Vagina (tissue), 2 donors: ENCODE data around the gene ZNF79. TPM values are rescaled to one million over a fixed set of nuclear protein-coding genes. Genes with fewer than 3 reads are reported as not detected.

ENCODE experiments used
- DNase-seq, 2 donors: peaks; one replicate each; pipeline ENCODE4 v3.0.0-alpha.2; 2017; ENCODE audit errors: extremely low spot score in 2 of 2
- H3K27ac ChIP-seq: fragments of 200-600 bp; sonication (generic); one replicate; pipeline ENCODE4 v1.5.1; 2019
- H3K27me3 ChIP-seq: fragments of 200-600 bp; sonication (generic); one replicate; pipeline ENCODE4 v1.5.1; 2019
- H3K36me3 ChIP-seq, 2 donors: fragments of 200-600 bp; sonication (generic); one replicate each; pipeline ENCODE4 v1.5.1; 2017 to 2019
- H3K4me1 ChIP-seq: fragments of 200-600 bp; sonication (generic); one replicate; pipeline ENCODE4 v1.5.1; 2019
- H3K4me3 ChIP-seq, 2 donors: fragments of 200-600 bp; sonication (generic); 1 replicate in 1 of 2; 2 replicates in 1 of 2; pipeline ENCODE4 v1.5.1; 2016 to 2019
- H3K9me3 ChIP-seq: fragments of 200-600 bp; sonication (generic); one replicate; pipeline ENCODE4 v1.5.1; 2019
- POLR2A ChIP-seq, 2 donors: fragments of 450-650 bp; IDR thresholded peaks; one replicate each; pipeline ENCODE4 v1.6.1; 2017; ENCODE audit warnings: antibody characterized with exemption in 2 of 2, mild to moderate bottlenecking in 2 of 2, moderate library complexity in 2 of 2
- POLR2AphosphoS5 ChIP-seq, 2 donors: sonication (generic); formaldehyde crosslinking; IDR thresholded peaks; one replicate each; pipeline ENCODE4 v1.9.0; 2017; ENCODE audit warnings: antibody characterized with exemption in 2 of 2, mild to moderate bottlenecking in 2 of 2, low read depth in 1 of 2; ENCODE audit not compliant: insufficient read depth in 1 of 2
- intact Hi-C: fragments of 100-400 bp; cut with DNase I; formaldehyde crosslinking; loops from one replicate; pipeline ENCODE4 v1.15.1; 2023
- total RNA-seq: library from RNA; depleted of rRNA; stranded (reverse); fragments of >200 nt; gene quantifications from one replicate; pipeline ENCODE4 v1.2.3, GENCODE V29; 2016
- TF ChIP-seq, protein P1 (sequence below), 3 experiments: fragments of 450-650 bp in 2 of 3; fragments of 200-600 bp in 1 of 3; sonication (generic) in 1 of 3; IDR thresholded peaks; one replicate each; pipeline ENCODE4 v1.5.1; 2017 to 2019; ENCODE audit warnings: antibody characterized with exemption in 3 of 3, mild to moderate bottlenecking in 2 of 3, moderate library complexity in 2 of 3

Gene ZNF79
- total RNA-seq, 1 donor from 2014 or later = 13.3 TPM

DNA sequence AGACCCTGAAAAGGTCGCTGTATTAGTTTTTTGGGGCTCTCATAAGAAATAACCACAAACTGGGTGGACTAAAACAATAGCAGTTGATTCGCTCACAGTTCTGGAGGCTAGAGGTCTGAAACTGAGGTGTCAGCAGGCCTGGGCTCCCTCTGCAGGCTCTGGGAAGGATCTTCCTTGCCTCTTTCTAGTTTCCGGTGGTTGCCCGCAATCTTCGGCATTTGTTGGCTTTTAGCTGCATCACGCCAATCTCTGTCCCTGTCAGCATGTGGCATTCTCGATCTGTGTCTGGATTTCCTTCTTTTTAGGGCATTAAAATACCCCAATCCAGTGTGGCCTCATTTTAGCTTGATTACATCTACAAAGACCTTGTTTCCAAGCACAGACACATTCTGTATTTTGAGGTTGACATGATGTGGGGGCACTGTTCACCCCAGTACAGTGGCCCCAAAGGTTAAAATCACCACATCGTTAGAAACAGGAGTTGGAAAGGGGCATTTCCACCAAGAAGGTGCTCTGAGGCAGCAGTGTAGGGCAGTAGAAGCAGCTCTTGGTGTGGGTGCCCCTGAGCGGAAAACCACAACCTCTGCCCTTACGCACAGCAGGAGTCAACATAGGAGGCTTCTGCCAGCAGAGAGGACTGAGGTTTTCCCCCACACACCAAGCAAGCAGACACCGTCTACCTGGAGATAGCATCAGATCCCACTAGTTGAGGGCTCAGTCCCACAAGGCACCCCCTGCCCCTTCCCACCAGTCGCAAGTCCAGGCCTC lies 13.5 kb downstream of the ZNF79 start:
- Histone ChIP-seq H3K4me3 (no peak overlapping the region), H3K27ac (no peak overlapping the region), H3K27me3 (no peaks in the 10 kb centered on the region), H3K36me3 (peaks cover 0 to 88% of the 10 kb centered on the region in 2 donors), H3K9me3 (no peaks in the 10 kb centered on the region), H3K4me1 (no peaks in the 10 kb centered on the region)
- DNase-seq = no peak
- intact Hi-C loops = no loop called here
- TF ChIP-seq POLR2AphosphoS5 (IDR thresholded peaks at IDR 0.05; ENCODE audit: insufficient read depth in 1 of 2, low read depth in 1 of 2) = no peak

DNA sequence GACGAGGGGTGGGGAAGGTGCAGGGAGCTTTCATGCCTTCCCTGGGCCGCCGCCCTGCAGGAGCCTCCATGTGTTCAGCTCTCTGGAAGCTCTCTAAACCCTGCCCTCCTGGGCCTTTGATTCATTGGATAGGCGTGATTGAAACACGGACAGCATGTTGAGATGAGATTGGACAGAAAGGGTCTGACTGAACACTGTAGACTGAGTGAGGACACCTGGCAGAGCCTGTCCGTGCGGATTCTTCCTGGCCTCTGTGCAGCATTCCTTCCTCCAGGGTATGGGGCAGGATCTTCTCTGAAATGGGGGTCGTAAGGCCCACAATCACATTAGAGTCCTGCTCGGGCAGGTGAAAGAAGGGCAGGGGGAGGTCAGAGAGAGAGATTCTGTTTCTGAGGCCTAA lies 14.2 kb downstream of the ZNF79 start:
- TF ChIP-seq POLR2A (IDR thresholded peaks at IDR 0.05) (no peak), POLR2AphosphoS5 (IDR thresholded peaks at IDR 0.05; ENCODE audit: insufficient read depth in 1 of 2, low read depth in 1 of 2) (no peak)
- TF ChIP-seq, protein P1, sequence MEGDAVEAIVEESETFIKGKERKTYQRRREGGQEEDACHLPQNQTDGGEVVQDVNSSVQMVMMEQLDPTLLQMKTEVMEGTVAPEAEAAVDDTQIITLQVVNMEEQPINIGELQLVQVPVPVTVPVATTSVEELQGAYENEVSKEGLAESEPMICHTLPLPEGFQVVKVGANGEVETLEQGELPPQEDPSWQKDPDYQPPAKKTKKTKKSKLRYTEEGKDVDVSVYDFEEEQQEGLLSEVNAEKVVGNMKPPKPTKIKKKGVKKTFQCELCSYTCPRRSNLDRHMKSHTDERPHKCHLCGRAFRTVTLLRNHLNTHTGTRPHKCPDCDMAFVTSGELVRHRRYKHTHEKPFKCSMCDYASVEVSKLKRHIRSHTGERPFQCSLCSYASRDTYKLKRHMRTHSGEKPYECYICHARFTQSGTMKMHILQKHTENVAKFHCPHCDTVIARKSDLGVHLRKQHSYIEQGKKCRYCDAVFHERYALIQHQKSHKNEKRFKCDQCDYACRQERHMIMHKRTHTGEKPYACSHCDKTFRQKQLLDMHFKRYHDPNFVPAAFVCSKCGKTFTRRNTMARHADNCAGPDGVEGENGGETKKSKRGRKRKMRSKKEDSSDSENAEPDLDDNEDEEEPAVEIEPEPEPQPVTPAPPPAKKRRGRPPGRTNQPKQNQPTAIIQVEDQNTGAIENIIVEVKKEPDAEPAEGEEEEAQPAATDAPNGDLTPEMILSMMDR (IDR thresholded peaks at IDR 0.05) = no peak
- no peak overlapping the region for H3K27ac ChIP-seq
- no peak overlapping the region for H3K4me3 ChIP-seq
- no peaks in the 10 kb centered on the region for H3K27me3 ChIP-seq
- no peak for DNase-seq
- intact Hi-C loops = no loop called here
- no peaks in the 10 kb centered on the region for H3K4me1 ChIP-seq
- peaks cover 0 to 86% of the 10 kb centered on the region in 2 donors for H3K36me3 ChIP-seq
- no peaks in the 10 kb centered on the region for H3K9me3 ChIP-seq

DNA sequence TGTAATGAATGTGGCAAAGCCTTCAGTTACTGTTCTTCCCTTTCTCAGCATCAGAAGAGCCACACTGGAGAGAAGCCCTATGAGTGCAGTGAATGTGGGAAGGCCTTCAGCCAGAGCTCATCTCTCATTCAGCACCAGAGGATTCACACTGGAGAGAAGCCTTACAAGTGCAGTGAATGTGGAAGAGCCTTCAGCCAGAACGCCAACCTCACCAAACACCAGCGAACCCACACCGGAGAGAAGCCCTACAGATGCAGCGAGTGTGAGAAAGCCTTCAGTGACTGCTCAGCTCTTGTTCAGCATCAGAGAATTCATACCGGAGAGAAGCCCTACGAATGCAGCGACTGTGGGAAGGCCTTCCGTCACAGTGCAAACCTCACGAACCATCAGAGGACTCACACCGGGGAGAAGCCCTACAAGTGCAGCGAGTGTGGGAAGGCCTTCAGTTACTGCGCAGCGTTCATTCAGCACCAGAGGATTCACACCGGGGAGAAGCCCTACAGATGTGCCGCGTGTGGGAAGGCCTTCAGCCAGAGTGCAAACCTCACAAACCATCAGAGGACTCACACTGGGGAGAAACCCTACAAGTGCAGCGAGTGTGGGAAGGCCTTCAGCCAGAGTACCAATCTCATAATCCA lies 20.2 kb downstream of the ZNF79 start:
- no peak overlapping the region for H3K27ac ChIP-seq

DNA sequence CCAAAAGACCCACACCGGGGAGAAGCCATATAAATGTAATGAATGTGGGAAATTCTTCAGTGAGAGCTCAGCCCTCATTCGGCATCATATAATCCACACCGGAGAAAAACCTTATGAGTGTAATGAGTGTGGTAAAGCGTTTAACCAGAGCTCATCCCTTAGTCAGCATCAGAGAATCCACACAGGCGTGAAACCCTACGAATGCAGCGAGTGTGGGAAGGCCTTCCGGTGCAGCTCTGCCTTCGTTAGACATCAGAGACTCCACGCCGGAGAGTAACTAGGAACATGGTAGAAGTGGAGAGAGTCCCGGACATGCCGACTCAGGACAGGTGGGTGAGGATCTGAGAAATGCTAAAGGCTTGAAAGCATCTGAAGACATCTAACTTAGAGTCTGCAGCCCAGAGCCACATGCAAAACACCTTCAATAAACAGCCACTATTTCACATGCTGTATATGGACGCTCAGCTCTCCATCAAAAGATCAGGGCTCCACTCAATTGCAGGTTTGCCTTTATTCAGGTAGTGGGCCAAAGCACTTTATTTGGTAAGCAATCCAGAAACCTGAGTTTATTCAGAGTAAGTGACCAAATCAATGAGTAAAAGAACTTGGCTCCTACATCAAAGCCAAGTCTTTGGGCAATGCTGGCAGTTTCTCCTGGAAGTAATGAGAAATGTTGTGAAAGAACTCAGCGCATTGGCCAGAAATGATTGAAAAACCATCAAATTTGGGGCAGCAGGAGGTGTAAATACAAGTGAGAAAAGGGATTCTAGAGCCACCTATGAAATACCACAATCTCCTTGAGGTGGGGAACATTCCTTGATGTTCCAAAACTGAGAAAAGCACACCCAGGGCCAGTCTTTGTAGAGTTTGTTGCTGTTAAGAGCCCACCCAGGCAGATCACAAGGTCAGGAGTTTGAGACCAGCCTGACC lies 21.0 kb downstream of the ZNF79 start:
- TF ChIP-seq POLR2A (IDR thresholded peaks at IDR 0.05) (no peak), POLR2AphosphoS5 (IDR thresholded peaks at IDR 0.05; ENCODE audit: insufficient read depth in 1 of 2, low read depth in 1 of 2) (no peak)
- TF ChIP-seq, protein P1 (IDR thresholded peaks at IDR 0.05) = no peak
- no peak overlapping the region for H3K27ac ChIP-seq
- H3K4me1 ChIP-seq = peaks cover 21% of the 10 kb centered on the region
- DNase-seq = no peak
- no peaks in the 10 kb centered on the region for H3K27me3 ChIP-seq
- H3K36me3 ChIP-seq = peaks cover 0 to 69% of the 10 kb centered on the region in 2 donors
- intact Hi-C loops = no loop called here
- no peak overlapping the region for H3K4me3 ChIP-seq
- no peaks in the 10 kb centered on the region for H3K9me3 ChIP-seq

More for the DNA sequence above, 20.2 kb downstream of the ZNF79 start:
- no peaks in the 10 kb centered on the region for H3K27me3 ChIP-seq
- H3K4me3 ChIP-seq = no peak overlapping the region
- no peak for DNase-seq
- H3K4me1 ChIP-seq = peaks cover 13% of the 10 kb centered on the region
- H3K36me3 ChIP-seq = peaks cover 0 to 76% of the 10 kb centered on the region in 2 donors
- intact Hi-C loops = no loop called here
- TF ChIP-seq, protein P1 (IDR thresholded peaks at IDR 0.05) = no peak
- no peak for TF ChIP-seq POLR2AphosphoS5 (IDR thresholded peaks at IDR 0.05; ENCODE audit: insufficient read depth in 1 of 2, low read depth in 1 of 2)
- no peaks in the 10 kb centered on the region for H3K9me3 ChIP-seq
